Naive thymus-derived CD4-positive, alpha-beta T cell (primary cell): ENCODE measurements around the gene ABCC8. TPM values are rescaled to one million over a fixed set of nuclear protein-coding genes. Genes with fewer than 3 reads are reported as not detected.

Experiments used
- ATAC-seq: fragments of 150-1000 bp; cut with Tn5 transposase; 2 replicates; pipeline ENCODE4 v1.10.0; 2021; ENCODE audit warnings: mild to moderate bottlenecking, moderate library complexity
- CTCF ChIA-PET: fragments of 350-600 bp; sonication (Branson Sonifier 250); formaldehyde crosslinking; loops from one replicate; lab custom pipeline; 2021; ENCODE audit warnings: antibody characterized with exemption; lab: Charles Lee
- POLR2A ChIA-PET: fragments of 350-600 bp; sonication (Branson Sonifier 250); formaldehyde crosslinking; loops from one replicate; lab custom pipeline; 2021; ENCODE audit warnings: antibody characterized with exemption, inconsistent platforms; lab: Charles Lee
- DNase-seq, 9 donors: peaks; one replicate each; pipeline versions ENCODE4 v3.0.0 to v3.0.0-alpha.2; 2020 to 2022; ENCODE audit warnings: mixed read lengths in 1 of 9
- H3K27ac ChIP-seq: one replicate; pipeline ENCODE4 v1.7.0; 2013; ENCODE audit warnings: mild to moderate bottlenecking, low read depth, low read length, moderate library complexity
- H3K27me3 ChIP-seq, 2 donors: one replicate each; pipeline ENCODE4 v1.7.0; 2013; ENCODE audit warnings: low read length in 2 of 2, mild to moderate bottlenecking in 2 of 2, moderate library complexity in 2 of 2; ENCODE audit not compliant: control insufficient read depth in 2 of 2, insufficient read depth in 2 of 2
- H3K36me3 ChIP-seq, 3 experiments: 1 replicate in 2 of 3; 2 replicates in 1 of 3; pipeline ENCODE4 v1.7.0; 2013; ENCODE audit warnings: low read length in 3 of 3, mild to moderate bottlenecking in 3 of 3, moderate library complexity in 1 of 3; ENCODE audit not compliant: insufficient read depth in 3 of 3, control insufficient read depth in 2 of 3
- H3K4me1 ChIP-seq, 2 donors: one replicate each; pipeline ENCODE4 v1.7.0; 2013; ENCODE audit warnings: low read length in 2 of 2, mild to moderate bottlenecking in 2 of 2, moderate library complexity in 1 of 2; ENCODE audit not compliant: control insufficient read depth in 2 of 2, insufficient read depth in 2 of 2
- H3K4me3 ChIP-seq: 2 replicates; pipeline ENCODE4 v1.7.0; 2013; ENCODE audit warnings: mild to moderate bottlenecking, low read length
- H3K9me3 ChIP-seq, 3 experiments: 1 replicate in 2 of 3; 2 replicates in 1 of 3; pipeline ENCODE4 v1.7.0; 2013; ENCODE audit warnings: low read length in 3 of 3; ENCODE audit not compliant: control insufficient read depth in 2 of 3
- H3K27ac Mint-ChIP-seq, 9 donors: one replicate each; pipeline ENCODE4 v1.8.0; 2020 to 2022; ENCODE audit warnings: mixed read lengths in 9 of 9, mild to moderate bottlenecking in 8 of 9, moderate library complexity in 5 of 9, inconsistent platforms in 2 of 9
- H3K27me3 Mint-ChIP-seq, 5 donors: one replicate each; pipeline ENCODE4 v1.8.0; 2021 to 2022; ENCODE audit warnings: mixed read lengths in 5 of 5, mild to moderate bottlenecking in 1 of 5
- H3K36me3 Mint-ChIP-seq, 5 donors: one replicate each; pipeline ENCODE4 v1.8.0; 2020 to 2022; ENCODE audit warnings: mixed read lengths in 5 of 5, mild to moderate bottlenecking in 3 of 5, inconsistent platforms in 1 of 5
- H3K4me1 Mint-ChIP-seq, 7 donors: one replicate each; pipeline ENCODE4 v1.8.0; 2020 to 2022; ENCODE audit warnings: mixed read lengths in 7 of 7, mild to moderate bottlenecking in 3 of 7, inconsistent platforms in 1 of 7
- H3K4me3 Mint-ChIP-seq, 10 donors: one replicate each; pipeline ENCODE4 v1.8.0; 2020 to 2022; ENCODE audit warnings: mild to moderate bottlenecking in 10 of 10, mixed read lengths in 10 of 10, moderate library complexity in 6 of 10, inconsistent platforms in 2 of 10
- H3K9me3 Mint-ChIP-seq, 11 donors: one replicate each; pipeline ENCODE4 v1.8.0; 2020 to 2022; ENCODE audit warnings: mixed read lengths in 11 of 11, mild to moderate bottlenecking in 4 of 11, inconsistent platforms in 1 of 11, moderate library complexity in 1 of 11
- intact Hi-C, 2 donors: fragments of 100-400 bp; cut with micrococcal nuclease; formaldehyde crosslinking; loops; one replicate each; pipeline ENCODE4 v1.15.1; 2023
- polyA plus RNA-seq, 2 donors: library from polyadenylated mRNA; unstranded; fragments of 300-500 nt; fragmentation: Illumina TruSeq; gene quantifications; one replicate each; pipeline ENCODE4 v1.2.3, GENCODE V29; 2021
- total RNA-seq, 6 experiments: library from RNA in 5 of 6; stranded (reverse) in 5 of 6; gene quantifications; 1 replicate in 5 of 6; 2 replicates in 1 of 6; pipeline ENCODE4 v1.2.3 and lab custom pipeline; 2021 to 2026

Gene ABCC8
- total and polyA plus RNA-seq, 7 experiments from 2014 or later: 0.36 TPM; not detected in 6

DNA sequence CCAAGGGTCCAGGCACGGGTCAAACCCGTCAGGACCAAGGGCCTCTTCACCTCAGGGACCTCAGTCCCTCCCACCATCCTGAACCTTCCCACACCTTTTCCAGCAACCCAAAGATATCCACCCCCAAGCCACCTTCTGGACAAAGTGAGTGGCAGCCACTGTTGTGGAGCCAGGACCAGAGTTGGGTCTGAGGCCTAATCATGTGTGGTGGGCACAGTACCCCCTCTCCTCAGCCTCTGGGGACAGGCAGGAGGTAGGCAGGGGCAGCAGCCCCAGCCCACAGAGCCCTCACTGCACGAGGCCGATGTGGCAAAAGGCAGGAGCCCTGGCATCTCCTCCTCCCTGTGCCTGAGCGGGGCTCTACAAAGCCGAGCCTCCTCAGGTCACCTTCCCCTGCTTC, 90.7 kb downstream of the ABCC8 start:
- peaks cover 0 to 4% of the 10 kb centered on the region in 2 donors for H3K4me1 ChIP-seq
- no peaks in the 10 kb centered on the region for H3K9me3 ChIP-seq
- ATAC-seq (no peak), DNase-seq (no peak)
- peaks cover 0 to 12% (median 0%) of the 10 kb centered on the region in 5 donors for H3K27me3 Mint-ChIP-seq
- no peaks in the 10 kb centered on the region for H3K9me3 Mint-ChIP-seq
- H3K36me3 ChIP-seq: no peaks in the 10 kb centered on the region
- POLR2A ChIA-PET: no interaction called here
- no peak overlapping the region for H3K27ac ChIP-seq
- H3K4me3 ChIP-seq: no peak overlapping the region
- CTCF ChIA-PET: interaction anchor here (0.7 to 1.7 kb wide), 5 partner anchors 119 to 156 kb away, joined by 4 to 5 read pairs (median 4); no protein-coding TSS in a partner anchor
- H3K4me1 Mint-ChIP-seq: peaks cover 0 to 9% (median 5%) of the 10 kb centered on the region in 7 donors
- intact Hi-C loops: loop anchor here (2.0 to 10.0 kb wide), 6 partner anchors 33 to 589 kb away; no protein-coding TSS in a partner anchor
- H3K36me3 Mint-ChIP-seq: no peaks in the 10 kb centered on the region
- no peaks in the 10 kb centered on the region for H3K27me3 ChIP-seq
- no peak overlapping the region for H3K4me3 Mint-ChIP-seq
- no peak overlapping the region for H3K27ac Mint-ChIP-seq

- H3K4me3 ChIP-seq: no peak overlapping the region
- Mint-ChIP-seq H3K36me3 (no peaks in the 10 kb centered on the region), H3K4me1 (peaks cover 0 to 9% (median 5%) of the 10 kb centered on the region in 7 donors), H3K9me3 (no peaks in the 10 kb centered on the region), H3K27me3 (peaks cover 0 to 12% (median 0%) of the 10 kb centered on the region in 5 donors), H3K4me3 (no peak overlapping the region), H3K27ac (no peak overlapping the region)
- peaks cover 0 to 4% of the 10 kb centered on the region in 2 donors for H3K4me1 ChIP-seq
- intact Hi-C loops: loop anchor here (2.0 to 10.0 kb wide), 6 partner anchors 33 to 589 kb away; no protein-coding TSS in a partner anchor
- no peaks in the 10 kb centered on the region for H3K9me3 ChIP-seq
- no peaks in the 10 kb centered on the region for H3K36me3 ChIP-seq
- no peaks in the 10 kb centered on the region for H3K27me3 ChIP-seq
- CTCF ChIA-PET: interaction anchor here (1.1 to 3.9 kb wide), 6 partner anchors 22 to 155 kb away, joined by 4 to 39 read pairs (median 6); no protein-coding TSS in a partner anchor
- H3K27ac ChIP-seq: no peak overlapping the region
- ATAC-seq: no peak
- POLR2A ChIA-PET: no interaction called here
- DNase-seq: no peak
Measured at GRCh38 chr11:17385492-17385891, 91.2 kb downstream of the ABCC8 start.

DNA sequence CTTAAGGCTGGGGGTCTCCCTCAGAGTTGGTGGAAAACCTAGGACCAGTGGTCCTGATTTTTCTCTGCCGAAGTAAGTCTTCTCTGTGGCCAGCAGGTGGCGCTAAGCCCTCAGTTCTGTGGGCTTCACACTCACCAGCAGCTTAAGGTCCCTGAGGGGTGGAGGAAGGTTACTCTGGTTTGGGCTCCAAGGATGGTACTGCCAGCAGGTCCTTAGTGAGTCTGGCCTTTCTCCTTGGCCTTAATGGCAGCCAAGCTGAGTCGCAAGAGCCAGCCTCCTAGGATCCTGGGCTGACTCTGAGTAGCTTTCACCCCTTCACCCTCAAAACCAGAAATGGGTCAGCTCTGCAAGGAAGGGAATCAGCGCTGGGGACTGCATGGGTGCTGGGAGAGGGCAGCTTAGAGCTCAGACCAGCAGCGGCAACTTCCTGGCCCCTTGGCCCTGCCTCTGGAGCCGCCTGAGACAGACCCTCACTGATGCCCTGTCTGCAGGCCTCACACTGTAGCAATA, 92.6 kb downstream of the ABCC8 start:
- intact Hi-C loops: loop anchor here (1.0 to 10.0 kb wide), 10 partner anchors 31 to 591 kb away; no protein-coding TSS in a partner anchor
- Mint-ChIP-seq H3K4me1 (peaks cover 0 to 7% (median 0%) of the 10 kb centered on the region in 7 donors), H3K9me3 (no peaks in the 10 kb centered on the region), H3K4me3 (no peak overlapping the region), H3K36me3 (no peaks in the 10 kb centered on the region), H3K27me3 (peaks cover 0 to 5% (median 0%) of the 10 kb centered on the region in 5 donors), H3K27ac (no peak overlapping the region)
- Histone ChIP-seq H3K27me3 (no peaks in the 10 kb centered on the region), H3K36me3 (no peaks in the 10 kb centered on the region), H3K9me3 (no peaks in the 10 kb centered on the region), H3K27ac (no peak overlapping the region), H3K4me3 (no peak overlapping the region), H3K4me1 (no peaks in the 10 kb centered on the region)
- ATAC-seq (peak; percentile 67), DNase-seq (peak; percentile 53 to 79 (median 69))
- POLR2A ChIA-PET: interaction anchor here (1.1 kb wide), 1 partner anchor 30 kb away, joined by 7 read pairs; no protein-coding TSS in a partner anchor
- CTCF ChIA-PET: interaction anchor here (0.5 to 3.9 kb wide), 15 partner anchors 9 to 563 kb away, joined by 3 to 39 read pairs (median 5); no protein-coding TSS in a partner anchor

- Mint-ChIP-seq H3K27me3 (peaks cover 0 to 6% (median 0%) of the 10 kb centered on the region in 5 donors), H3K27ac (no peak overlapping the region), H3K36me3 (peaks cover 0 to 1% (median 0%) of the 10 kb centered on the region in 5 donors), H3K9me3 (no peaks in the 10 kb centered on the region), H3K4me1 (peaks cover 0 to 5% (median 0%) of the 10 kb centered on the region in 7 donors), H3K4me3 (no peak overlapping the region)
- H3K36me3 ChIP-seq: no peaks in the 10 kb centered on the region
- H3K4me3 ChIP-seq: no peak overlapping the region
- ChIA-PET CTCF (interaction anchor here (0.7 to 3.9 kb wide), 10 partner anchors 8 to 563 kb away, joined by 3 to 39 read pairs (median 6); no protein-coding TSS in a partner anchor), POLR2A (interaction anchor here (1.1 kb wide), 1 partner anchor 30 kb away, joined by 7 read pairs; no protein-coding TSS in a partner anchor)
- no peaks in the 10 kb centered on the region for H3K4me1 ChIP-seq
- no peaks in the 10 kb centered on the region for H3K27me3 ChIP-seq
- DNase-seq (no peak), ATAC-seq (peak; percentile 67)
- intact Hi-C loops: loop anchor here in 1 of 2 donors (10.0 kb wide), 3 partner anchors 341 to 591 kb away; no protein-coding TSS in a partner anchor
- H3K9me3 ChIP-seq: no peaks in the 10 kb centered on the region
- H3K27ac ChIP-seq: no peak overlapping the region
Measured at GRCh38 chr11:17383461-17383860, 93.2 kb downstream of the ABCC8 start.

DNA sequence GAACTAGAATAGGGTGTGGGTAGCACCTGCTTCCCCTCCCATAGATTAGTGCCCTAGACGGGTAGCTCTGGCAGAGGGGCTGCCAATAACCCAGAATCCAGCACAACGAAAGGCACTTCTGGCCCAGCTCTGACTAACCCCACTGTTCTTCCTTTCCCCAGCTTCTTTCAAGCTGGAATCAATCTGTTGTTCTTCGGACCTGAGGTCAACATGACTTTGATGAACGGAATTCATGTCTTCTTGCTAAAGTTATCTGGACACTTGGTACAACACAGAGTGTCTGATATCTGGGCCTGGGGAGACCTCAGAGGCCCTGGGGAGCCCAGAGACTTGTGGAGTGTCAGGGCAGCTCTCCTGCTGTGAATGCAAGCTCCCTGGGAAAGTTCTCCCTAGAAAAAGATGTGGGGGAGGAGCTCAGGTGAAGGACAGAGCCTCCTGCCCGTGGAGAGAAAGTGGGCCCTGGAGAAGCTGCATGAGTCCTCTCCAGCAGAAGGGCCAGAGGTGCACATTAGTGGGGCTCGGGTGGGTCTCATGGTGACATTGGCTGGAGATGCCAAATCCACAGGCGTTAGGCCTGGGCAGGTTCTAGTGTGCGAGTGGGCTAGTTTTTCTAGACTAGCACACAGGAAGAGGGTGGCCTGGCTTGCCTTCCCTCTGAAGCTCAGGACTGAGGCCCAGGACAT, 94.5 kb downstream of the ABCC8 start:
- POLR2A ChIA-PET: no interaction called here

GRCh38 chr11:17381156-17381555, 95.5 kb downstream of the ABCC8 start:
- no peaks in the 10 kb centered on the region for H3K4me1 ChIP-seq

More for the DNA sequence above, 94.5 kb downstream of the ABCC8 start:
- no peak overlapping the region for H3K4me3 Mint-ChIP-seq
- no peak overlapping the region for H3K27ac Mint-ChIP-seq
- Histone ChIP-seq H3K4me3 (no peak overlapping the region), H3K27me3 (no peaks in the 10 kb centered on the region), H3K9me3 (no peaks in the 10 kb centered on the region), H3K27ac (no peak overlapping the region), H3K36me3 (no peaks in the 10 kb centered on the region), H3K4me1 (no peaks in the 10 kb centered on the region)
- CTCF ChIA-PET: interaction anchor here (0.7 to 3.9 kb wide), 6 partner anchors 11 to 152 kb away, joined by 3 to 39 read pairs (median 4); no protein-coding TSS in a partner anchor
- DNase-seq: no peak
- H3K4me1 Mint-ChIP-seq: peaks cover 0 to 3% (median 0%) of the 10 kb centered on the region in 7 donors
- intact Hi-C loops: loop anchor here in 1 of 2 donors (10.0 kb wide), 3 partner anchors 343 to 593 kb away; no protein-coding TSS in a partner anchor
- no peaks in the 10 kb centered on the region for H3K9me3 Mint-ChIP-seq
- no peak for ATAC-seq
- H3K36me3 Mint-ChIP-seq: peaks cover 0 to 4% (median 0%) of the 10 kb centered on the region in 5 donors
- H3K27me3 Mint-ChIP-seq: peaks cover 0 to 5% (median 0%) of the 10 kb centered on the region in 5 donors

More at GRCh38 chr11:17381156-17381555, 95.5 kb downstream of the ABCC8 start:
- ATAC-seq (no peak), DNase-seq (no peak)
- peaks cover 0 to 5% (median 0%) of the 10 kb centered on the region in 5 donors for H3K27me3 Mint-ChIP-seq
- H3K4me3 Mint-ChIP-seq: no peak overlapping the region
- POLR2A ChIA-PET: no interaction called here
- intact Hi-C loops: loop anchor here in 1 of 2 donors (10.0 kb wide), 3 partner anchors 344 to 594 kb away; no protein-coding TSS in a partner anchor
- Histone ChIP-seq H3K9me3 (no peaks in the 10 kb centered on the region), H3K4me3 (no peak overlapping the region), H3K27ac (no peak overlapping the region), H3K36me3 (no peaks in the 10 kb centered on the region), H3K27me3 (no peaks in the 10 kb centered on the region)
- H3K27ac Mint-ChIP-seq: no peak overlapping the region
- H3K4me1 Mint-ChIP-seq: peaks cover 0 to 3% (median 0%) of the 10 kb centered on the region in 7 donors
- CTCF ChIA-PET: interaction anchor here (1.3 kb wide), 1 partner anchor 151 kb away, joined by 5 read pairs; no protein-coding TSS in a partner anchor
- peaks cover 0 to 4% (median 0%) of the 10 kb centered on the region in 5 donors for H3K36me3 Mint-ChIP-seq
- no peaks in the 10 kb centered on the region for H3K9me3 Mint-ChIP-seq
